HG02678 (cell line): ENCODE data around the gene SPZ1.
"Not testable (repeated sequence)": the region's sequence is repeated elsewhere in the genome, so short reads cannot be mapped to it uniquely, and the experiment has no call there.

ENCODE experiments used
- ATAC-seq: cut with Tn5 transposase; IDR thresholded peaks from one replicate; pipeline ENCODE4 v1.9.1; 2021; ENCODE audit warnings: mild to moderate bottlenecking, moderate library complexity; ENCODE audit not compliant: unreplicated experiment

Gene SPZ1, protein sequence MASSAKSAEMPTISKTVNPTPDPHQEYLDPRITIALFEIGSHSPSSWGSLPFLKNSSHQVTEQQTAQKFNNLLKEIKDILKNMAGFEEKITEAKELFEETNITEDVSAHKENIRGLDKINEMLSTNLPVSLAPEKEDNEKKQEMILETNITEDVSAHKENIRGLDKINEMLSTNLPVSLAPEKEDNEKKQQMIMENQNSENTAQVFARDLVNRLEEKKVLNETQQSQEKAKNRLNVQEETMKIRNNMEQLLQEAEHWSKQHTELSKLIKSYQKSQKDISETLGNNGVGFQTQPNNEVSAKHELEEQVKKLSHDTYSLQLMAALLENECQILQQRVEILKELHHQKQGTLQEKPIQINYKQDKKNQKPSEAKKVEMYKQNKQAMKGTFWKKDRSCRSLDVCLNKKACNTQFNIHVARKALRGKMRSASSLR

DNA sequence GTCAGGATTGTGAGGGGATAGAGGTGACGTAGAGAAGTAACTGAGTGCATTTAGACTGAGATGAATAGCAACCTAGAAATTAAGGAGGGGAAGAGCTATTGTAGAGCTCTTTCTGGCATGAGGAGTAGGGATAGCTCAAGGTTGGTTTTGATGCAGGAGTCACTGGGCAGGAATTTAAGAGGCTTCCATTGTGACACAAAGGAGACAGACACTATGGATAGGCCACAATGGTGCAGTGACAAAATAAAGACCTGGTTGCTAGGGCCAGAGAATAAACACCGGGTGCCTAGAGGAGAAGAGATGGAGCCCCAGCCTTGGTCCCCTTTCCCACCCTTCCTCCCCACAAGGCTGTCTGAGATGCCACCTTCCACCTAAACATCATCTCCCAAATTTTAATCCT, at the start of gene SPZ1:
SPZ1 (plus strand) TSS at position 301 of the 400 bp plus-strand sequence. CDS start 214 bp downstream, outside the sequence.
- no peak for ATAC-seq

DNA sequence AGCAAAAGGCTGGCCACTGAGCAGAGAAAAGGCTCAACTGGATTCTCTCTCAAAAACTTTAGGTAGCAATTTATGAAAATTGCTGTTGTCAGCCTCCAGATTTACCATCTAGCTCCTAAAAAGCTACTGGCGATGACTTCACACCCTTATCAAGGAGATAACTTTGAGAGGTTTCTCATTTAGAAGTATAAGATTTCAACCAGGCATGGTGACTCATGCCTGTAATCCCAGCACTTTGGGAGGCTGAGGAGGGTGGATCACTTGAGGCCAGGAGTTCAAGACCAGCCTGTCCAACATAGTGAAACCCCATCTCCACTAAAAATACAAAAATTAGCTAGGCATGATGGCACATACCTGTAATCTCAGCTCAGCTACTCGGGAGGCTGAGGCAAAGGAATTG, 49.3 kb upstream of the SPZ1 start:
- ATAC-seq, result not testable (repeated sequence)

DNA sequence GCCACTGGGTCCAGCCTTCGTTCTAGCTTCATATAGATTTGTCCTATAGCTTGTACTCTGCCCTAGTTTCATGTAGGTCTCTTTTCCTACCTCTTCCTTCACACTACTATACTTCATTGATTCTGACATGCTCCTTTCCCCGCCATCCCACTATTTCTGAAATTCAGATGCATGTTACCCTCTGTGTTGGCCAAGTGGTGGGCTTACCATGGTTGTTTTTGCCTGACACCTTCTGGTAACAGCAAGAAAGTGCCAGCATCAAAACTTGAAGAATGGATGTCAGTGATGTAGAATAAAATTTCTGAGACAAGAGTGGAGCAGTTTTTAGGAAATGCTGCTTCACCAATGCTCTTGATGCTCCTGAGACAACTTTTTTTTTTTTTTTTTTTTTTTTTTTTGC, 44.5 kb upstream of the SPZ1 start:
- no peak for ATAC-seq

DNA sequence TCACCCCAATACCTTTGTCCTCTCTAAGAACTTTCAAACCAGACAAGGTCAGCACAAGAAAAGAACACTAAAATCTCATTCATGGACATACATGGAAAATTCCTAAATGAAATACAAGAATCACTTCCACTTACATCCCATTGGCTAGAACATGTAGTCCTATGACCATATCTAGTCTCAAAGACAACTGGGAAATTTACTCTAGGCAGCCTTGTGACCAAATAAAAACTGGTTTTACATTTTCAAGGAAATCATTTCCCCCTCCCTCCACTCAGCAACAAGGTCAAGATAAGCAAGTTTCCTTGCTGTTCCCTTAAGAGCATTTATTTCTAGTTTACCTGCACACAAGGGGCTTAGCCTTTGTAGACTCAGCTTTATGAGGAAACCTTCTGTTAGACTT, 43.6 kb upstream of the SPZ1 start:
- ATAC-seq, result no peak

DNA sequence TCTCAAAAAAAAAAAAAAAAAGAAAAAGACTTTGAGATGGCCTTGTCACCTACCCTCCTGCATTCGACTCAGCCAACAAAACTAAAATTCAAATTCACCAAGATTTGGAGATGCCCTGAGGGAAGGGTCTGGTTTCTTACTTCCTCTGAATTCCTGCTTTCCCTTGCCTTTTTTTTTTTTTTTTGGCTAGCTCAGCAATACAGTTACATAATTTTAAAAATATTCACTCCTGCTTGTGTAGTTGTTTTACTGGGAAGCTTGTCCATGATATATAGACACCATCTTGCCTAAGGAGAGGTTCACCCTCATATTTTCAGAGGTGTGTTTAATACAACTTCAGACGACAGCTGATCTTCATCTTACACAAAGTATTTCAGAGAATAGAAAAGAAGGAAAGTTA, 42.6 kb upstream of the SPZ1 start:
- ATAC-seq, result no peak

DNA sequence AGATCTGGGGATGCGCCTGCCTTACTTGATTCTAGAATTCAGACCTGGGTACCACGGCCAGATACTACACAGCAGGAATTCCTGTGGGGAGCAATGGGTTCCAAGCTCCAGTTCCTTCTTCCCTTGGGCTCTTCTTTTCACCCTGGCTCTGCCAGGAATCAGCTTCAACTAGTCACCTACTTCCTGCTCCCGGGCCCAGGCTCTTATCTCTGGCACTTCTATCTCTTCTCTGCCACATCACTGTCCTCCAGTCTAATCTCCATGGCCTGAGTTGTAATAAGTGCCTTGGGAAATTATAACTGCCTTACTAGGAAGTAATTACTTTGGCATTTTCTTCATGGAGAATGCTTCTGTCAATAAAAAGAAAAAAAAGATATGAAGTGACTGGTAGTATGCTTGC, 37.7 kb upstream of the SPZ1 start:
- no peak for ATAC-seq

DNA sequence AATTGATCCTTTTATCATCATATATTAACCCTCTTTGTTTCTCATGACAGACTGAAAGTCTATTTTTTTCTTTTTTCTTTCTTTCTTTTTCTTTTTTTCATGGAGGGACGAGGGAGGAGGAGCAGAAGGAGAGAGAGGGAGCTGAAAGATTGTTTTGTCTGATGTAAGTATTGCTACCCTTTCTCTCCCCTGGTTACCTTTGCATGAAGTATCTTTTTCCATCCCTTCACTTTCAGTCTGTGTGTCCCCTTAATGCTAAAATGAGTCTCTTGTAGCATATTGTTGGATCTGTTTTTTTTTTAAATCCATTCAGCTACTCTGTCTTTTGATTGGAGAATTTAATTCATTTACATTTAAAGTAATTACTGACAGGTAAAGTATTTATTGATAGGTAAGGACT, 36.4 kb upstream of the SPZ1 start:
- no peak for ATAC-seq

DNA sequence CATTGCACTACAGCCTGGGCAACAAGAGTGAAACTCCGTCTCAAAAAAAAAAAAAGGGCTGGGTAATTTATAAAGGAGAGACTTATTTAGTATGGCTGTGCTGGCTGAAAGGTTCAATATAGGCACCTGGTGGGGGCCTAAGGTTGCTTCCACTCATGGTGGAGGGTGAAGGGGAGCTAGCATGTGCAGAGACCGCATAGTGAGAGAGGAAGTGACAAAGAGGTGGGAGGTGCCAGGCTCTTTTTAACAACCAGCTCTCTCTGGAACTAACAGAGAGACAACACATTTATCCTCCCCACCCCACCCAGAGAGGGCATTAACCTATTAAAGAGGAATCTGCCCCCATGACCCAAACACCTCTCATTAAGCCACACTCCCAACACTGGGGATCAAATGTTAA, 35.1 kb upstream of the SPZ1 start:
- no peak for ATAC-seq

DNA sequence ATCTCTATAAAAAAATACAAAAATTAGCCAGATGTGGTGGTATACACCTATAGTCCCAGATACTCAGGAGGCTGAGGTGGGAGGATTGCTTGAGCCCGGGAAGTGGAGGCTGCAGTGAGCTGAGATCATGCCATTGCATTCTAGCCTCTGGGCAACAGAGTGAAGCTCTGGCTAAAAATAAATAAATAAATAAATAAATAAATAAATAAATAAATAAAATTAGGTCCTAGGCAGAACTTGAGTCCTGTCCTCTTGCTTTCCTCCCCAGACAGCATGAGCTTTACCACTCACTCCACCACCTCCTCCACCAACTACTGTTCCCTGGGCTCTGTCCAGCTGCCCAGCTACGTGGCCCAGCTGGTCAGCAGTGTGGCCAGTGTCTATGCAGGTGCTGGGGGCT, 31.6 kb upstream of the SPZ1 start:
- ATAC-seq, result no peak

DNA sequence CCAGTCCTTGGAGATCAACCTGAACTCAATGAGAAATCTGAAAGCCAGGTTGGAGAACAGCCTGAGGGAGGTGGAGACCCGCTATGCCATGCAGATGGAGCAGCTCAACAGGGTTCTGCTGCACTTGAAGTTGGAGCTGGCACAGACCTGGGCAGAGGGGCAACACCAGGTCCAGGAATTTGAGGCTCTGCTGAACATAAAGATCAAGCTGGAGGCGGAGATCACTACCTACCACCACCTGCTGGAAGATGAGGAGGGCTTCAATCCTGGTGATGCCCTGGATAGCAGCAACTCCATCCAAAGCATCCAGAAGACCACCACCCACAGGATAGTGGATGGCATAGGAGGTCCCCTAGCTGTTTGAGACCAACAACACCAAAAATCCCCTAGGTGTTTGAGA, 30.5 kb upstream of the SPZ1 start:
- ATAC-seq, result no peak

DNA sequence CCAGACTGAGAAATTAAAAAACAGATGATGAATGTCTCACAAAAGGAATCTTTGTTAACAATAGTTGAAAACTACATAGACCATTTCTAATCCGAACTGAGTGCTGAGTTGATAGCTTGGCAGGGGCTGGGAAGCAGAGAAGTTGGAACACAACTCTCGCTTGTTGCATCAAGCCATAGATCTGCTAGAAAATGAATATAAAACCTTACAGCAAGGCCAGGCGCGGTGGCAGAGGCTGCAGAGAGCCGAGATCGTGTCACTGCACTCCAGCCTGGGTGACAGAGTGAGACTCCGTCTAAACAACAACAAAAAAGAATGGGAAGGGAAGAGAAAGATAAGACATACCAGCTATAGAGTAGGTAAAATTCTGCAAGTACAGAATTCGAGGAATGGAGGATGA, 28.0 kb upstream of the SPZ1 start:
- no peak for ATAC-seq

DNA sequence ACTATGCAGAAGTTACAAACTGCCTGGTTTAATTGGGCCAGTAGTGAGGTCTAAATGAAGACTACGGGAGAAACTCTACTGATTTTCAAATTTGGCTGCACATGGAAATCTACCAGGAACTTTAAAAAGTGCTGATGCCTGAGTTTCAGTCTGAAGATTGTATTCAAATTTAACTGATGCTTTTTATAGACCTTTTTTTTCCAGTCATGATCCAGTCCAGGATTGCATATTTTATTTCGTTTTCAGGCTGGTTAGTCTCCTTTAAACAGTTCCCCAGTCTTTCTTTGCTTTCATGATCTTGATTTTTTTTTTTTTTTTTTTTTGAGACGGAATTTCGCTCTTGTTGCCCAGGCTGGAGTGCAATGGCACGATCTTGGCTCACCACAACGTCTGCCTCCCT, 23.7 kb upstream of the SPZ1 start:
- no peak for ATAC-seq

DNA sequence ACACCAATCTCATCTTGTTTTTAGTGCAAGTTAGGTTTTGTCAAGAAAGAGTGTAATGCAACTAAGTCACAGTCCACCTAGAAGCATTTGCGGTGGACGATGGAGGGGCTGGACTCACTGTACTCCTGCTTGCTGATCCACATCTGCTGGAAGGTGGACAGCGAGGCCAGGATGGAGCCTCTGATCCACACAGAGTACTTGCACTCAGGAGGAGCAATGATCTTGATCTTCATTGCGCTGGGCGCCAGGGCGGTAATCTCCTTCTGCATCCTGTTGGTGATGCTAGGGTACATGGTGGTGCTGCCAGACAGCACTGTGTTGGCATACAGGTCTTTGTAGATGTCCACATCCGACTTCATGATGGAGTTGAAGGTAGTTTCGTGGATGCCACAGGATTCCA, 20.2 kb upstream of the SPZ1 start:
- no peak for ATAC-seq

DNA sequence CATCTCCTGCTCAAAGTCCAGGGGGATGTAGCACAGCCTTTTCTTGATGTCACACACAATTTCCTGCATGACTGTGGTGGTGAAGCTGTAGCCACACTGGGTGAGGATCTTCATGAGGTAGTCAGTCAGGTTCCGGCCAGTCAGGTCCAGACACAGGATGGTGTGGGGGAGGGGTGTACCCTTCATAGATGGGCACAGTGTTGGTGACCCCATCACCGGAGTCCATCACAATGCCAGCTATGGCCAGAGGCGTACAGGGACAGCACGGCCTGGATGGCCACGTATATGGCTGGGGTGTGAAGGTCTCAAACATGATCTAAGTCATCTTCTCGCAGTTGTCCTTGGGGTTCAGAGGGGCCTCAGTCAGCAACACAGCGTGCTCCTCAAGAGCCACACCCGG, 19.7 kb upstream of the SPZ1 start:
- ATAC-seq, result no peak

DNA sequence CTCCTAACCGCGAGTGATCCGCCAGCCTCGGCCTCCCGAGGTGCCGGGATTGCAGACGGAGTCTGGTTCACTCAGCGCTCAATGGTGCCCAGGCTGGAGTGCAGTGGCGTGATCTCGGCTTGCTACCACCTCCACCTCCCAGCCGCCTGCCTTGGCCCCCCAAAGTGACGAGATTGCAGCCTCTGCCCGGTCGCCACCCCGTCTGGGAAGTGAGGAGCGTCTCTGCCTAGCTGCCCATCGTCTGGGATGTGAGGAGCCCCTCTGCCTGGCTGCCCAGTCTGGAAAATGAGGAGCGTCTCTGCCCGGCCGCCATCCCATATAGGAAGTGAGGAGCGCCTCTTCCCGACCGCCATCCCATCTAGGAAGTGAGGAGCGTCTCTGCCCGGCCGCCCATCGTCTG, 19.0 kb upstream of the SPZ1 start:
- not testable (repeated sequence) for ATAC-seq

DNA sequence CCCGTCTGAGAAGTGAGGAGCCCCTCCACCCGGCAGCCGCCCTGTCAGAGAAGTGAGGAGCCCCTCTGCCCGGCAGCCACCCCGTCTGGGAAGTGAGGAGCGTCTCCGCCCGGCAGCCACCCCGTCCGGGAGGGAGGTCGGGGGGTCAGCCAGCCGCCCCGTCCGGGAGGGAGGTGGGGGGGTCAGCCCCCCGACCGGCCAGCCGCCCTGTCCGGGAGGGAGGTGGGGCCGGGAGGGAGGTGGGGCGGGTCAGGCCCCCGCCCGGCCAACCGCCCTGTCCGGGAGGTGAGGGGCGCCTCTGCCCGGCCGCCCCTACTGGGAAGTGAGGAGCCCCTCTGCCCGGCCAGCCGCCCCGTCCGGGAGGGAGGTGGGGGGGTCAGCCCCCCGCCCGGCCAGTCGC, 18.5 kb upstream of the SPZ1 start:
- not testable (repeated sequence) for ATAC-seq

DNA sequence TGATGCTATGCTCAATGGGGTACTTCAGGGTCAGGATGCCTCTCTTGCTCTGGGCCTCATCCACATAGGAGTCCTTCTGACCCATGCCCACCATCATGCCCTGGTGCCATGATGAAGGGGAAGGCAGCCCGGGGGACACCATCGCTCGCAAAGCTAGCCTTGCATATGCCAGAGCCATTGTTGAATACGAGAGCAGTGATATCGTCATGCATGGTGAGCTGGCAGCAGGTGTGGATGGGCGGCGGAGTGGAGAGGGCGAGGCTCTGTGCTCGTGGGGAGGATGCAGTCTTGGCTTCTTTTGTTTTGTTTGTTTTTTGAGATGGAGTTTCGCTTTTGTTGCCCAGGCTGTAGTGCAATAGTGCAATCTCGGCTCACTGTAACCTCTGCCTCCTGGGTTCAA, 17.2 kb upstream of the SPZ1 start:
- no peak for ATAC-seq

DNA sequence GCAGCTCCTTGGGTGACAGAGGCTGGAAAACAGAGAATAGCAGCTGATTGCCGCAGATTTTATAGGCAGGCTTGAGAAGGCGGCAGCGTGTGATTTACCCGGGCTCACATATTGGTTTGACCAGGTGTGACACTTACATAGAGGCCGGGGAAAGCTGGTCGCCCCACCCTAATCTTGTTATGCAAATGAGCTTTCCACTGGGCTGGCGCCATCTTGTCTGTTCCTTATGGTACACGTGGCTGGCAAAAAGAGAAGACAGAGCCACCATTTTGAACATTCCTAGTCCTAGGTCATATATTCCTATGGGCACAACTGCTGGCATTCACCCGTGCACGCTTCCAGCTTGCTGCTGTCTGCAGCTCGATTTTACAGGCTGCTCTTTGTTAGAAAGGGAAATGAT, 11.3 kb upstream of the SPZ1 start:
- ATAC-seq, result no peak

DNA sequence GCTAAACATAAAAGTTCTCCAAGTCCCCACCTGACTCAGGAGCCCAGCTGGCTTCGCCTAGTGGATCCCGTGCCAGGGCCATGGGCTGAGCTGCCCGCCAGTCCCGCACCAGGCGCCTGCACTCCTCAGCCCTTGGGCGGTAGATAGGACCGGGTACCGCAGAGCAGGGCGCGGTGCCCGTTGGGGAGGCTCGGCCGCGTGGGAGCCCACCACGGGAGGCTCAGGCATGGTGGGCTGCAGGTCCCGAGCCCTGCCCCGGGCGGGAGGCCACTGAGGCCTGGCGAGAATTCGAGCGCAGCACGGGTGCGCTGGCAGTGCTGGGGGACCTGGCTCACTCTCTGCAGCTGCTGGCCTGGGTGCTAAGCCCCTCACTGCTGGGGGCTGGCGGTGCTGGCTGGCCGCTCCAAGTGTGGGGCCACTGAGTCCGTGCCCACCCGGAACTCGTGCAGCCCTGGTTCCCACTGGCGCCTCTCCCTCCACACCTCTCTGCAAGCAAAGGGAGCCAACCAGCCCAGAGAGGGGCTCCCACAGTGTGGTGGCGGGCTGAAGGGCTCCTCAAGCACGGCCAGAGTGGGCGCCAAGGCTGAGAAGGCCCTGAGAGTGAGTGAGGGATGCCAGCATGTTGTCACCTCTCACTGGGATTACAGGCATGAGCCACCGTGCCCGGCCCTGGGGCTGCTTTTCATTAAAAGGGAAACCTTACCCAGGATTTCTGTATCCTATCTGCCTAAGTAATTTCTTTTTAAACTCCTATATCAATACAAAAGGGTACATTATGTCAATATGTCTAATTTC, 9.7 kb upstream of the SPZ1 start:
- ATAC-seq, result no peak

DNA sequence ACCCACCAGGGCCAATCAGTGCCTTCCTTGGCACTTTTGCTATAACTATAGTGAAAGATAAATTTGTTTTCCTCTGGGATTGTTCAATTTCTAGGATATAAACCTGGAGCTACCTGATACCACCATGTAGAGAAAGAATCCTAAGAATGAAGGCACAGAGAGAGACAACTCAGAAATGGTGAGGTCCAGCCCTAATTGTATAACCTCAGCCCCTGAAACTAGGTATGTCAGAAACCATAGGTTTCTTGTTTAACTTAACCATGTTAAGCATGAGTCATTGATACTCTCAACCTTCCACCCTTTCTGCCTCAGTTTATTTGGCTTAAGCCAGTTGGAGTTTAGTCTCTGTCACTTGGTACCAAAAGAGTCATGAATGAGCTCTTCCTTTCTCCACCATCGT, 4.6 kb upstream of the SPZ1 start:
- no peak for ATAC-seq

DNA sequence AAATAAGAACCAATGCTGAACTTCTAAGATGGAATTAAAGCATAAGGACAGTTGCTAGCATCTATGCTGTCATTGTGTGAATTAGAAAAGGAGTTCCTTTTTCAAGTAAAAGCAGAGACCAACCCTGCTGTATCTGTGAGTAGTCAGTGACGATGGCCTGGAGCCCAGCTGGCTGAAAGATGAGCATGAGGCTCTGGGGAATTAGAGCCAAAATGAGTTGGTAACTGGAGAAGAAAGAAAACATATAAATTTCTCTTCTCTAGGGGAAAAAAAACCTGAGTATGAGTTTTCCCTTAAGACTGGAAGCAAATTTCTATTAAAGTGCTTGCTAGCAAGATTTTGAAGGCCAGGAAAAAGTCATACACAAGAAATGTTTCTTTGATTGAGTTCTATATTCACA, 1.6 kb upstream of the SPZ1 start:
- ATAC-seq, result no peak

DNA sequence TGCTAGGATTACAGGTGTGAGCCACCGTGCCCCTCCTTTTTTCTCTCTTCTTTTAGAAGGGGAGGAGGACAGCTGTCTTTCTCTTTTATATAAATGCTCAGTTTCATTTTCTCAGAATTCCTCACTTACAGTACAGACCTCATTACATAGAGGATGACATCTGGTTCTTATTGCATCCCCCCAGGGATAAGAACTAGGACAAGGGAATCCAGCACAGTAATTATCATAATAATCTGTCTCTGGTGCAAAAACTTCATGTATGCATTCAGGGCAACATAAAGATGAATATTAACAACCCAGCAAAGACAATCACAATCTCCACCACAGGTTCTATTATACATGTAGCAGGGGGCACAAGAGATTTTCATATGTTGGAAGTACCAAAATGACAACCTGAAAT, 5.1 kb downstream of the SPZ1 start:
- ATAC-seq, result no peak
